Omental fat pad (tissue), 4 donors: ENCODE results near the gene CDC42BPB. TPM values are rescaled to one million over a fixed set of nuclear protein-coding genes. Genes with fewer than 3 reads are reported as not detected.

ENCODE experiments used
- ATAC-seq: fragments of 150-250 bp; one replicate; pipeline ENCODE4 v1.9.1; 2016; ENCODE audit warnings: mild to moderate bottlenecking, moderate library complexity; ENCODE audit not compliant: low FRiP score
- DNase-seq: peaks from one replicate; pipeline ENCODE4 v3.0.0-alpha.2; 2019; ENCODE audit warnings: low spot score
- CTCF ChIP-seq, 3 donors: fragments of 450-650 bp; IDR thresholded peaks; one replicate each; pipeline ENCODE4 v1.5.1; 2016 to 2017; ENCODE audit warnings: antibody characterized with exemption in 3 of 3, mild to moderate bottlenecking in 3 of 3, moderate library complexity in 2 of 3
- total RNA-seq, 4 donors: library from RNA; depleted of rRNA; stranded (reverse); fragments of >200 nt; gene quantifications; one replicate each; pipeline ENCODE4 v1.1.0, GENCODE V29; 2016

The CDC42BPB gene
- total RNA-seq, 4 donors from 2014 or later, result 63.7 to 131 (median 113) TPM

DNA sequence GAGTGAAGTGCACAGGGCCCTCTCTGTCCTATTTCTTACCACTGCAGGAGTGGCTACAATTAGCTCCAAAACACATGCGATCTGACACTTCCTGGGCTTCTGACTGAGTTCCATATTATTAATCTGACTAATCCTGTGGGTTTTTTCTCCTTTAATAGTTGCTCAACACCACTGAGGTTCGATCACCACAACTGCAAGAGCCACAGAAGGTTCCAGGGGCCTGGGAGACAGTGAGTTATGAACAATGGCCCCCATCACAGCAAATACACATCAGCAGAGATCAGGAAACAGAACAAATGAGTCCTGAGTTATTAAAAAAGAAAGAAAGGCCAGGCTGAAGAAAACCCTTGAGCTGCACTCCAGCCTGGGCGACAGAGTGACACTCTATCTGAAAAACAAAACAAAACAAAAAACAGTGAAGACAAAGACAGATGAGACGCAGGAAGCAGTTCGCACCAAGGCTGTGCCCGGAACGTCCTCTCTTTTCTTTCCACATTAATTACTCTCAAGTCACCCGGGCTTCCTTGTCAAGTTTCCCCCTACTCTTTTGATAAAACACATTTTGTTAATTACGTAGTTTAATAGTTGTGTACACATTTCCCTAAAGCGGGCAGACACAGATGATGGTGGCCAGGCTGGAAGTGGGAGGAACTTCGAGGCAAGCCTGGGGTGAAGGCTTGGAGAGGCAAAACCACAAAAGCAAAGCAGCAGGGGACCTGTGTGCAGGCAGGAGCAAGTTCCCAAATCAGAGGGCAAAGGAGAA, 42.7 kb downstream of the CDC42BPB start:
- DNase-seq, result no peak
- TF ChIP-seq CTCF (IDR thresholded peaks at IDR 0.05), result no peak
- ATAC-seq, result no peak

DNA sequence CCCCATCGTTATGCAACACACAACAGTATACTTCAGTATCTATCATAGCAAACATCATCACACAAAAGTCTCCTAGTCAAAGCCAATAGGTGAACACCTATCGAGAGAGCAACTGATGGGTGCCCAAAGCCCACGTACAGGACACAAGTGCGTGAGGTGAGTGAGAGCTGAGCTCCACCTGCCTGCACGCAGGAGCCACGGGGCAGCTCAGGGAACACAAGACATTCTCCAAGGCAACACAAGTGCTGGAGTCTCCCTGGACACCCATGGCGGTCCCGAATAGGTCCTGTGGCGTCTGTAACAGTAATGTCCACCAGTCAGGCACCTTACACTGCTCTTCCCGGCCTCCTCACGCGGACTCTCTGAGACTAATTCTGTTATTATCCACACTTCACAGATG, 44.3 kb downstream of the CDC42BPB start:
- DNase-seq, result no peak
- ATAC-seq, result no peak
- TF ChIP-seq CTCF (IDR thresholded peaks at IDR 0.05), result no peak

DNA sequence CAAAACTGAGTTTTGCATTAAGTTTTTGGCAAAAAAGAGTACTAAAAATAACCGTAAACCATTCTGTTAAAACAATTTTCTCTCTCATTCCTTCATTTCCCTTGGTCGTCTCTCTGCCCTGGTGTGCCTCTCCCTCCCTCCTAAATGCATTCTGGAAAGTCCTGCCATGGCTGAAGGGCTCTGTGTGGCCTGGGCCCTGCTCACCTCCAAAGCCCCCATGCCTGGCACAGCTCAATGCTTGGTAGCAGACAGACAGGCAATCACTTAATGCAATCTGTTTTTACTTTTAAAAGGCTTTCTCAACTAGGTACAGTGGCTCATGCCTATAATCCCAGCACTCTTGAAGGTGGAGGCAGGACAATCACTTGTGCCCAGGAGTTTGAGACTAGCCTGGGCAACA, 47.8 kb downstream of the CDC42BPB start:
- DNase-seq (no peak), ATAC-seq (no peak)
- TF ChIP-seq CTCF (IDR thresholded peaks at IDR 0.05), result no peak

GRCh38 chr14:103008768-103009357, 48.5 kb downstream of the CDC42BPB start:
- DNase-seq (no peak), ATAC-seq (no peak)
- no peak for TF ChIP-seq CTCF (IDR thresholded peaks at IDR 0.05)

GRCh38 chr14:103008126-103008525, 49.2 kb downstream of the CDC42BPB start:
- no peak for DNase-seq
- ATAC-seq, result no peak
- TF ChIP-seq CTCF (IDR thresholded peaks at IDR 0.05), result no peak

DNA sequence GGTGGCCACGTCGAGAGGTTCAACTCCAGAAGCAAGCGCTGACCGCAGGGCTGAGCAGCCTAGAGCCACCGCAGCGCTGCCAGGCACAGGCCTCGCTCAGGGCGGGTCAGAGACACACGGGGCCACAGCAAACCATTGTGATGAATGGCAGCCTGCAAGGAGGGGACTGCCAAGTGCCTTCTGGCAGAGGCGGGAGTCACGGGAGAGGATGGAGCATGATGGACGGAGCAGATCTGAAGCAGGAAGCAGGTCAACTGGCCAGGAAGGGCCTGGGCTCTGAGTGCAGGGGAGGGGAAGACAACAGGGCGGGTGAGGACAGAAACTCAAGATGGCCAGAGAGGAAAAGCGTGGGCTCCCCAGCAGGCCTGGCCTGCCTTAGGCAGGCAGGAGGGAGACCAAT, 49.8 kb downstream of the CDC42BPB start:
- no peak for TF ChIP-seq CTCF (IDR thresholded peaks at IDR 0.05)
- DNase-seq (no peak), ATAC-seq (no peak)

DNA sequence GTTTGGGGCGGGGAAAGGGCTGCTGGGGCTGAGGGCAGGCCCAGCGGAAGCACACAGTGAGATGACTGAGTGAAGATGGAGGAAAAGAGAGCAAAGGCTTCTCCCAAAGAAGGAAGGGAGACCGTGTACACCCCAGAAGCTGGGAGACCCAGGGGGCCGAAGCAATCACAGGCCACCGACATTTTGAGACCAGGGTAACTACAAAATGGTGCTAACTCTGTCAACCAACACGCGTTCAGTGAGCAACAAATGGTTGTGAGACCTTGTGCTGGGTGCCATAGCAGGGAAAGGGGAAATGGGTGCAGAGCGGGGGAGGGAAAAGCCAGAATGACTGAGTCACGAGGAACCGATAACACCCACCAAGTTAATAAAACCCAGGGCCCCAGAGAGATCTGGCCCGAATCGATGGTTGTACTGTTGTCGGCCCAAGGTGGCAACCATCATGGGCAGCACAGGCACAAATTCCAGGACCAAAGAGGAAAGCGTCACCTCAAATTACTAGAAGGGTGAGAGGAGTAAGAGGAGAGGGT, 50.3 kb downstream of the CDC42BPB start:
- TF ChIP-seq CTCF (IDR thresholded peaks at IDR 0.05), result no peak
- DNase-seq, result no peak
- ATAC-seq, result no peak
